DOHH2 (cell line): ENCODE data around the gene MAPK12.

Experiments
- EZH2phosphoT487 ChIP-seq: fragments of 200-600 bp; sonication (generic); IDR thresholded peaks from 2 replicates; pipeline ENCODE4 v1.6.1; 2017; ENCODE audit warnings: borderline replicate concordance, mild to moderate bottlenecking, antibody characterized with exemption, low read length, moderate library complexity, mixed read lengths
- TF ChIP-seq, protein P1 (sequence below): fragments of 200-600 bp; sonication (generic); IDR thresholded peaks from one replicate; pipeline ENCODE4 v1.5.1; 2014; ENCODE audit warnings: antibody characterized with exemption, mild to moderate bottlenecking, low read depth, low read length; ENCODE audit not compliant: poor library complexity, severe bottlenecking

DNA sequence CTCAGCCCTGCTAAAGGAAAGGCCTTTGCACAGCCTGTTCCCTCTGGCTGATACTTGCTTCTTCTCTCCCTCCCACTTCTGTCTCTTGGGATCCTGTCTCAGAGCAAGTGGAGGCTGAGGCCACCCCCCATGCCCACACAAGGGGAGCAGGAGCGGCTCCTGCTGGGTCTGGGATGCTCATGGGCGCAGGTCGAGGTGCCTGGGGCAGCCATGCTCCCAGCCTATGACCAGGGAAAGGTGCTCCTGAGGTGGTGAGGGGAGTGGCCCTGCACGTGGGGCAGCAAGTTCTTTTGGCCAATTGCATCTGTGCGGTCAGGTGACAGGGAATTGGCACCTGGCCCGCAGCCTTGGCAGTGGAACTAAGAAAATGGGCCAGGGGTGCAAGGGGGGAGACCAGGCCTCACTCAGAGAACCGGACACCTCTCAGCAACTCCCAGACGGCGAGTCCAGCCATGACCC is 7.2 kb upstream of the MAPK12 start:
- TF ChIP-seq, protein P1, sequence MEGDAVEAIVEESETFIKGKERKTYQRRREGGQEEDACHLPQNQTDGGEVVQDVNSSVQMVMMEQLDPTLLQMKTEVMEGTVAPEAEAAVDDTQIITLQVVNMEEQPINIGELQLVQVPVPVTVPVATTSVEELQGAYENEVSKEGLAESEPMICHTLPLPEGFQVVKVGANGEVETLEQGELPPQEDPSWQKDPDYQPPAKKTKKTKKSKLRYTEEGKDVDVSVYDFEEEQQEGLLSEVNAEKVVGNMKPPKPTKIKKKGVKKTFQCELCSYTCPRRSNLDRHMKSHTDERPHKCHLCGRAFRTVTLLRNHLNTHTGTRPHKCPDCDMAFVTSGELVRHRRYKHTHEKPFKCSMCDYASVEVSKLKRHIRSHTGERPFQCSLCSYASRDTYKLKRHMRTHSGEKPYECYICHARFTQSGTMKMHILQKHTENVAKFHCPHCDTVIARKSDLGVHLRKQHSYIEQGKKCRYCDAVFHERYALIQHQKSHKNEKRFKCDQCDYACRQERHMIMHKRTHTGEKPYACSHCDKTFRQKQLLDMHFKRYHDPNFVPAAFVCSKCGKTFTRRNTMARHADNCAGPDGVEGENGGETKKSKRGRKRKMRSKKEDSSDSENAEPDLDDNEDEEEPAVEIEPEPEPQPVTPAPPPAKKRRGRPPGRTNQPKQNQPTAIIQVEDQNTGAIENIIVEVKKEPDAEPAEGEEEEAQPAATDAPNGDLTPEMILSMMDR: no peak
- no peak for TF ChIP-seq EZH2phosphoT487
